ENCODE data around the gene STARD3.
"Not testable (repeated sequence)": the region's sequence is repeated elsewhere in the genome, so short reads cannot be mapped to it uniquely, and the experiment has no call there.

STARD3 gene

DNA sequence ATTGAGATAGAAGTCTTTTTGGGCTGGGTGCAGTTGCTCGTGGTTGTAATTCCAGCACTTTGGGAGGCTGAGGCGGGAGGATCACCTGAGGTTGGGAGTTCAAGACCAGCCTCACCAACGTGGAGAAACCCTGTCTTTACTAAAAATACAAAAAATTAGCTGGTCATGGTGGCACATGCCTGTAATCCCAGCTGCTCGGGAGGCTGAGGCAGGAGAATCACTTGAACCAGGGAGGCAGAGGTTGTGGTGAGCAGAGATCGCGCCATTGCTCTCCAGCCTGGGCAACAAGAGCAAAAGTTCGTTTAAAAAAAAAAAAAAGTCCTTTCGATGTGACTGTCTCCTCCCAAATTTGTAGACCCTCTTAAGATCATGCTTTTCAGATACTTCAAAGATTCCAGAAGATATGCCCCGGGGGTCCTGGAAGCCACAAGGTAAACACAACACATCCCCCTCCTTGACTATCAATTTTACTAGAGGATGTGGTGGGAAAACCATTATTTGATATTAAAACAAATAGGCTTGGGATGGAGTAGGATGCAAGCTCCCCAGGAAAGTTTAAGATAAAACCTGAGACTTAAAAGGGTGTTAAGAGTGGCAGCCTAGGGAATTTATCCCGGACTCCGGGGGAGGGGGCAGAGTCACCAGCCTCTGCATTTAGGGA, 62.3 kb downstream of the STARD3 start:
- not testable (repeated sequence) for DNase-seq

DNA sequence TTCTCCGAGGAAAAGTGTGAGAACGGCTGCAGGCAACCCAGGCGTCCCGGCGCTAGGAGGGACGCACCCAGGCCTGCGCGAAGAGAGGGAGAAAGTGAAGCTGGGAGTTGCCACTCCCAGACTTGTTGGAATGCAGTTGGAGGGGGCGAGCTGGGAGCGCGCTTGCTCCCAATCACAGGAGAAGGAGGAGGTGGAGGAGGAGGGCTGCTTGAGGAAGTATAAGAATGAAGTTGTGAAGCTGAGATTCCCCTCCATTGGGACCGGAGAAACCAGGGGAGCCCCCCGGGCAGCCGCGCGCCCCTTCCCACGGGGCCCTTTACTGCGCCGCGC, 62.8 kb downstream of the STARD3 start, which contains the start of gene ERBB2:
Gene ERBB2 (plus strand): TSS at position 247 of the 330 bp plus-strand sequence. CDS start 175 bp downstream, outside the sequence.
- DNase-seq, result no peak

DNA sequence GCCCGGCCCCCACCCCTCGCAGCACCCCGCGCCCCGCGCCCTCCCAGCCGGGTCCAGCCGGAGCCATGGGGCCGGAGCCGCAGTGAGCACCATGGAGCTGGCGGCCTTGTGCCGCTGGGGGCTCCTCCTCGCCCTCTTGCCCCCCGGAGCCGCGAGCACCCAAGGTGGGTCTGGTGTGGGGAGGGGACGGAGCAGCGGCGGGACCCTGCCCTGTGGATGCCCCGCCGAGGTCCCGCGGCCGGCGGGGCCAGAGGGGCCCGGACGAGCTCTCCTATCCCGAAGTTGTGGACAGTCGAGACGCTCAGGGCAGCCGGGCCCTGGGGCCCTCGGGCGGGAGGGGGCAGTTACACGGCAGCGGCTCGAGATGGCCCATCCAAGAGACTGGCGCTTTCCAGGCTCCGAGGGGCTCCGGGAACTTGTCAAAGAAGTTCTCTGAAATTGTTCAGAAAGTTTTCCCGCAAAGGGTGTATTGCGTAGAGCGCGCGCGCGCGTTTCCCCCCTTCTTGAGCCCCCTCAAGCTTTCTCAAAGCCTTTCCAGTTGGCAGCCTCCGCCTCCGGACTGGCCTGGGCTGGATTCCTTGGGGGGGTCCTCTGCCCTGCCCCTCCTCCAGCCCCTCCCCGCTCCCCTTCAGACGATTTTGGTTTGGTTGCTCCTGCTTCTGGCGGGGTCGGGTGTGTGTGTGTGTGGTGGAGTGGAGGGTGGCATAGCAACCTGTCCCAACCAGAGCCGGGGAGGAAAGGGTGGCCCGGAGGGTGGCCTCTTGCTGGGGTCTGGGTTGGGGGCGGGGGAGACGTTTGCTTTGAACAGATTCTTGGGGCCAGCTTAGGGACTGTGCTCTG, 63.4 kb downstream of the STARD3 start:
- no peak for DNase-seq

DNA sequence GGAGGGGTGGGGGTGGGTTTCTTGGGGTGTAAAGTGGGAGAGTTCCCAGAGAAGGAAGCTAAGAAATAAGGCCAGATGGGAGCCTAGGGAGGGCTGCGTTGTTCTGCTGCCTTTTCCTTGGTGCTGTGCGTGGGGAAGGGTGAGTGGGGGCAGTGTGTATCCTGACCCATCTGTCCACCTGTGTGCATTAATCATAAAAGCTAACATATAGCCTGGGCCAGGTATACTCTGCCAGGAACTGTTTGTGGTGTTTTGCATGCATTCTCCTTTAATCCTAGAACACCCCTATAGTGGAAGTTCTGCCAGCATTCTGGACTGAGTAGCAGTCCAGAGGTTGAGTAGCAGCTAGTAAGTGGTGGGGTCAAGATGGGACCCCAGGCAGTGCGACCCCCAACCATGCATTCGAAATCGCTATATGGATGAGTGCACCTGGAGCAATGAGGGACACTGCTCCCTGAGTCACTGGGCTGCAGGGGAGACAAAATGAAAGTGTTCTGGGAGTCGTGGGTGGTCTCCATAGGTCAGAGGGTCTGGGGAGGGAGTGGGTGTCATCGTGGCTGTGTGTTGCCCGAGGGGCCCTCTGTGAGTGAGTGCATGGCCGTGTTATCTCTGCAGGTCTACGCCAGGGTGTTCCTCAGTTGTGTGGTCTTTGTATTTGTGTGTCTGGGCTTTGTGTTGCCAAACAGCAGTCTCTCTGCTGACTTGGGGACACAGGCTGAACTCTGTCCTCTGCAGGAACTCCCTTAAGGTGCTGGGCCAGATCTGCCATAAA, 64.3 kb downstream of the STARD3 start:
- no peak for DNase-seq

DNA sequence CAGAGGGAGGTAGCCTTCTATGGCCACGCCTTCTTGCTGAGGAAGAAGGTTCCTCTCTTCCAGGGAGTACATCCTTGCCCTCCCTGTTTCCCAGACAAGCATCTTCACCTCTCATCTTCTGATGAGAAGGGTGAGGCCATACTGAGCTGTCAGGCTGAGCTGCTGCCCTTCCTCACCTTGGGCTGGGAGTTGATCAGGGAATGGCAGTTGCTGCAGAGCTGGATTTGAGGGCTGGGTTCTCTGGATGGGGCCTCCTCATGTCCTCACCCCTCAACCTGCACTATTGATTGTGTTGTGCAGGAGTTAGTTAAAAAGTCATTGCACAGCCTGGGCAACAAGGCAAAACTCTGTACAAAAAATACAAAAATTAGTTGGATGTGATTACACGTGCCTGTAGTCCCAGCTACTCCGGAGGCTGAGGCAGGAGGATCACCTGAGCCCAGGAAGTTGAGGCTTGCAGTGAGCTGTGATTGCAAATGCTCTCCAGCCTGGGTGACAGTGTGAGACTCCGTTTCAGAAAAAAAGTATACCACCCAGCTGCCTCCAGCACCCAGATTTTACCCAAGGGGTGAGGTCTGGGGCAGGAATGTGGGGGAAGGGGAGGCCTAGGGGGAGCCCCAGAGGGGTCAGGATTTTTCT, 65.0 kb downstream of the STARD3 start:
- DNase-seq, result no peak

DNA sequence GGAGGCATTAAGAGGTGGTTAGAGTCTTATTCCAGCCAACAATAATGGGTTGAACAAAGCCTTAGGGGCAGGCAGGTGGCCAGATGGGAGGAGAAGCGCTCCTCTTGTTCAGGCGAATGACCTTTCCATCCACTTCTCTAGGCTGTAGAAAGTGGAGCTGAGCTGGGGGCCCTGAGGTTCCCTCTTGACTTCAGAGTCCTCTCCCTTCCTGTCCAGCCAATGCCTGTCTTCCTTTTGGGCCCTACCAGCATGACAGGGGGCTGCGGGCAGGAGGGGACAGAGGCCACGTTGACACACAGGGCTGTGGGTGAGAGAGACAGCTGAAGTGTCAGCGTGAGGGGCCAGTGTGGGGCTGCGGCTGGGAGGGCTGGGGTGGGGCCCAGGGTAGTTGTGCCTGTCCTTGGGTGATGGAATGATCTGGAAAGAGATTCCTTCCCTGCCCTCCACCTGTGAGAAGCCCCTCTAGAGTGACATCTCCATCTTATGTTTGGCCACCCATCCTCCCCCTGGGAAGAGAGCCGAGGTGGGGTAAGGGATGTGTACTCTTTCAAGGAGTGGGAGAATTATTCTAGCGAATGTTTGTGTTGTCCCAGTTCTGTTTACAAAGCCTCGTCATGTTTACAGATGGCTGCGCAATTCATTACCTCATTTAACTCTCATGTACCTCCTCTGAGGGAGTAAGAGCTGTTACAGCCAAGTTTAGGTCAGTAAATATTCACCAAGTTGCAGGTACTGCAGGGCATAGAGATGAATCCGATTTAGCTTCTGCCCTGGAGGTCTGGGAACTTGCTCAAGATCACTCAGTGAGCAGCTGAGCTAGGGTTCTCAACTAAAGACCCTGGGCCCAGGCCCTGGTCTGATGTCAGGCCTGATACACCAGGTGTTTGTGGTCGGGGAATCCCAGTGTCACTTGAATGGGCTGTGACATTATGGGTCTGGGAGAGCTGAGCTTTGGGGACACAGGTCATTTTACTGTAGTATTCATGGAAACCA, 66.3 kb downstream of the STARD3 start:
- DNase-seq, result no peak

DNA sequence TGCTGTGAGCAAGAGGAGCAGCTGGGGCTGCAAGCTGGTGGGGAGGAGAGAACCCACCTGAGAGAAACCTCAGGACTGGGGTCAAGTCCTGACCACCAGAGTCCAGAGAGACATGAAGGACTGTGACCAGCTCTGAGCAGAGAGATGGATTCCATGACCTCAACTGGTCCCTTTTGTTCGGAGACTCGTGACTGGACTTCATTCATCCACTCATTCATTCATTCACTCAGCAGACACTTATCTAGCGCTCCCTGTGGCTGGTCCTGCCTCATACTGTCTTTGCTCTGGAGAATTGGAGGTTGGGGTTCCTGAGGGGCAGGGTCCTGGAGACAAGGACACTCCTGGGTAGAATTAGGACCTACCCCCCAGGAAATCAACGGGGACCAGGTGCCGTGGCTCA, 67.0 kb downstream of the STARD3 start:
- no peak for DNase-seq

DNA sequence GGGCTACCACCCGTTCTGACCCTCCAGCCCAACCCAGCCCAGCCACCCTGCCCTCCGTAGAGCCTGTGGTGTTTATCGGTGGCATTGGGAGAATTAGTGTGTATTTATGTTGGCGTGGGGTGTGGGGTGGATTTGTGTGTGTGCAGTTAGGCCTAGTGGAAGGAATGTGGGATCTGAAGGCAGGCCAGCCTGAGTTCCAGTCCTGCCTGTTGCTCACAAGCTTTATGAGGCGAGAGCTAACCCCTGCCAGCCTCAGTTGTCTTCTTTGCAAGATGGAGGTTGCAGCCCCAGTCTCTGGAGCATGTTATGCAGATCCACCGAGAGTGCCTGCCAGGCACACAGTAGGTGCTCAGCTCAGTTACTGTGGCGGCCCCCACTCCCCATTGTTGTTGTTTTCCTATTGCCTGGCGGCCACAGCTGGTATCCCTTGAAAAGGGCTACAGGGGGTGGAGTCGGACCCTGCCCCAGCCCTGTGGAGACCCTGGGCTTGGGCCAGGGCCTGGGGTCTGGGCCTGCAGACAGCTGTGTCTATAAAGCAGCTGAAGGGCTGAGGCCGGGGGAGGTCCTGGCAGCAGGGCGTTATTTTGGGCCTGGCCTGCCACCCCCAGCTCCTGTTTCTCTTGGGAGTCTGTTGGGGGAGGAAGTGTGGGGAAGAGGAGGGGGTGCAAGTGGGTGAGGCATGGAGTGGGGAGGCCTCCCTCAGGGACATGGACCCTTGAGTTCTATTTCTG, 68.0 kb downstream of the STARD3 start:
- no peak for DNase-seq

DNA sequence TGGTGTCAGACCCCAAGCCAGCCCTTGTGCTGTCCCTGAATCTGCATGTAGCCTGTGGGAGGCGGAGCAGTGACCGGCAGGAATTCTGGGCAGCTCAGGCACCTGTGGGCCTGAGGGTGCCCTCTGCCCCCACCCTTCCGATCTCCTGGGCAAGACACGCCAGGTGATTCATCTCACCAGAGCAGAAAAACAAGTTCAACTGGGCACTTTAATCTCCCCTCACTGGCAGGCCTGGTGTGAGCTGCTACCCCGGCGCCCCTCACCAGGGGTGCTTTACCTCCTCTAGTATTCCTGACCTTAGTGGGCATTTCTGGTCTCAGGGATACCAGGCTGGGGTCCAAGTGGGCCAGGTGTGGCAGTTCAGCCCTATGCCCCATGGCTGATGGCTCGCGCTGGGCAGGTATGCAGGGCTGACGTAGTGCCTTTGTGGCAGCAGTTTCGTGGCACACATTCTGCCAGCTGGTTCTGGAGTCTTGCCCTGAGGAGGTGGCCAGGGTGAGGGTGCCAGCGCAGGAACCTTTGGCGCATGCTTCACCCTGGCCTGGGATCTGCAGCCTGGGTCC, 68.9 kb downstream of the STARD3 start:
- DNase-seq, result no peak

DNA sequence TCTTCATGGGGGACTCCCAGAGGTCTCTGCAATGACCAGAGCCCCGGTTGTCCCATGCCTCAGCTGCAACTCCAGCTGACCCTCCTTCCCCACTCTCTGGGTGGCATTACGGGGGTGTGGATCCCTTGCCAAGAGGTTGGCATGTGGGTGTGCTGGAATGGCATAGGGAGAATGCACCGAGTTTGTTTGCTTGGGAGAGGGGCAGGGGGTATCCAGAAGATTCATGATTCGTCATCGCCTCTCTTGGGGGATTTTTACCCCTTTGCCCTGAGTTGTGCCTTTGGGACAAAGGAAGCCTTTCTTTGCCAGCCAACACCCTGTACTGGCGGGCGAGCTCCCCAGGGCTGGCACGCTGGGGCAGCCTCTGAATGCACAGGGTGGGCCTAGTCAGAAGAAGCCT, 69.4 kb downstream of the STARD3 start:
- no peak for DNase-seq

DNA sequence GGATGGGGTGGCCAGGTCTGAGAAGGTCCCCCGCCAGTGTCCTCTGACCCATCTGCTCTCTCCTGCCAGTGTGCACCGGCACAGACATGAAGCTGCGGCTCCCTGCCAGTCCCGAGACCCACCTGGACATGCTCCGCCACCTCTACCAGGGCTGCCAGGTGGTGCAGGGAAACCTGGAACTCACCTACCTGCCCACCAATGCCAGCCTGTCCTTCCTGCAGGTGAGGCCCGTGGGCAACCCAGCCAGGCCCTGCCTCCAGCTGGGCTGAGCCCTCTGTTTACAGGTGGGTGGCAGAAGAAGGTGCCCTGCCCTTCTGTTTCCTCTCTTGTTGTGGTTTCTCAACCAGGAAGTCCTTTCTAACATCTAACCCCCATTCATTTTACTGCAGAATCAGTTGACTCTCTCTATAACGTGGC, 70.0 kb downstream of the STARD3 start:
- no peak for DNase-seq

DNA sequence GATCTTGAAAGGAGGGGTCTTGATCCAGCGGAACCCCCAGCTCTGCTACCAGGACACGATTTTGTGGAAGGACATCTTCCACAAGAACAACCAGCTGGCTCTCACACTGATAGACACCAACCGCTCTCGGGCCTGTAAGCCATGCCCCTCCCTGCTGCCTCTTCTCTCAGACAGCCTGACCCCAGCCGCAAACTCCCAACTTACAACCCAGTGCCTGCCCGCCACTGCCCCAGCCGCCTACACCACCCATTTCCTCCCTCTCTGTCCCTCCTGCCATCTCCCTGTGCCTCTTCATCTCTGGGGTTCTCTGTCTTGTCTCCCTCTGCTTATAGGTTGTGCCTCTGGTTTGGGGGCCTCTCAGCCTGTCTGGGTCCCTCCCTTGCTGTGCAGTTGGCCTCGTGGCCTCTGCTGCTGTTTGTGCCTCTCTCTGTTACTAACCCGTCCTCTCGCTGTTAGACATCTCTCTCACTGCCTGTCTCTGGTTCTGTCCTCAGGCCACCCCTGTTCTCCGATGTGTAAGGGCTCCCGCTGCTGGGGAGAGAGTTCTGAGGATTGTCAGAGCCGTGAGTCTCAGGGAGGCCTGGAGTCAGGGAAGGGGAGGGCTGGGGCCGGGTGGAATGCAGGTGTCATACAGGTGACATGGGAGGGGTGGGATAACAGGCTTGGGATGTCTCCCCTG, 72.5 kb downstream of the STARD3 start:
- no peak for DNase-seq

DNA sequence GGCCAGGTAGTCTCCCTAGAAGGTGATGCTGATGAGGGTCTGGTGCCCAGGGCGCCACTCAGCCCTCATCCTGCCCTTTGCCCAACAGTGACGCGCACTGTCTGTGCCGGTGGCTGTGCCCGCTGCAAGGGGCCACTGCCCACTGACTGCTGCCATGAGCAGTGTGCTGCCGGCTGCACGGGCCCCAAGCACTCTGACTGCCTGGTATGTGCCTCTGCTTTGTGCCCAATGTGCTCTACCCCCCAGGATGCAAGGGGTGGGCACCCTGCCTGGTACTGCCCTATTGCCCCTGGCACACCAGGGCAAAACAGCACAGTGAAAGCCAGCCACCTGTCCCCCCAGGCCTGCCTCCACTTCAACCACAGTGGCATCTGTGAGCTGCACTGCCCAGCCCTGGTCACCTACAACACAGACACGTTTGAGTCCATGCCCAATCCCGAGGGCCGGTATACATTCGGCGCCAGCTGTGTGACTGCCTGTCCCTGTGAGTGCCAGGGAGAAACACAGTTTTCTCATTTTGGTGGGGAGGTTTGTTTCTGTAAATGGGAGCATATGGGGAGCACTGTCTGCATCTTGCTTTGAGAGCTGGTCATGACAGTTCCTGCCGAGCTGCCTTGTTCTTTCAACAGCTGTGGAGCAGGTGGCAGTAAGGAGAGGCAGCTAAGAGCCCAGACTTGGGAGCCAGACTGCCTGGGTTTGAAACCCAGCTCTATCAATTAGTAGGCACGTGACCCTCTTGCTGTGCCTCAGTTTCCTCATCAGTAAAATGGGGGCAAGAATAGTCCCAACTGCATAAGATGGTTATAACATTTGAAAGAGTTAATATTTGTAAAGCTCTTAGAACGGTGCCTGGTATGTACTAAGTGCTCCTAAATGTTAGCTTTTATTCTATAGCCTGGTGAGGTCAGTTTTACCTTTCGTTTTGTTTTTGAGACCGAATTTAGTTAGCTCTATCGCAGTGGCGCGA, 73.3 kb downstream of the STARD3 start:
- no peak for DNase-seq

DNA sequence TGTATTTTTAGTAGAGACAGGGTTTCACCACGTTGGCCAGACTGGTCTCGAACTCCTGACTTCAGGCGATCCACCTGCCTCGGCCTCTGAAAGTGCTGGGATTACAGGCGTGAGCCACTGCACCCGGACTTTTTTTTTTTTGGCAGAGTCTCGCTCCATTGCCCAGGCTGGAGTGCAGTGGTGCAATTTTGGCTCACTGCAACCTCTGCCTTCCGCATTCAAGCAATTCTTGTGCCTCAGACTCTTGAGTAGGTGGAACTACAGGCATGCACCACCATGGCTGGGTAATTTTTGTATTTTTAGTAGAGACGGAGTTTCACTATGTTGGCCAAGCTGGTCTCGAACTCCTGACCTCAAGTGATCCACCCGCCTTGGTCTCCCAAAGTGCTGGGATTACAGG, 74.1 kb downstream of the STARD3 start:
- DNase-seq, result not testable (repeated sequence)

DNA sequence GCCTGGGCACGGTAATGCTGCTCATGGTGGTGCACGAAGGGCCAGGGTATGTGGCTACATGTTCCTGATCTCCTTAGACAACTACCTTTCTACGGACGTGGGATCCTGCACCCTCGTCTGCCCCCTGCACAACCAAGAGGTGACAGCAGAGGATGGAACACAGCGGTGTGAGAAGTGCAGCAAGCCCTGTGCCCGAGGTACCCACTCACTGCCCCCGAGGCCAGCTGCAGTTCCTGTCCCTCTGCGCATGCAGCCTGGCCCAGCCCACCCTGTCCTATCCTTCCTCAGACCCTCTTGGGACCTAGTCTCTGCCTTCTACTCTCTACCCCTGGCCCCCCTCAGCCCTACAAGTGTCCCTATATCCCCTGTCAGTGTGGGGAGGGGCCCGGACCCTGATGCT, 74.9 kb downstream of the STARD3 start:
- DNase-seq, result no peak
